ENCODE data around the gene ZFPM1.

GRCh38 chr16:88569614-88569984 lies 116.5 kb downstream of the ZFPM1 start:
- no peak for TF ChIP-seq EZH2 (IDR thresholded peaks at IDR 0.05; ENCODE audit: low read depth, unreplicated experiment)
- TF ChIP-seq POLR2AphosphoS5 (IDR thresholded peaks at IDR 0.05; ENCODE audit: low read depth) = no peak
- no peak for TF ChIP-seq CTCF (conservative IDR thresholded peaks at IDR 0.05; ENCODE audit: low read depth in 2 of 2)
- TF ChIP-seq EZH2phosphoT487 (IDR thresholded peaks at IDR 0.05; ENCODE audit: unreplicated experiment) = no peak

Data from GM23338 (cell line).